ENCODE measurements around the gene NAGPA.
"Not testable (repeated sequence)": the region's sequence is repeated elsewhere in the genome, so short reads cannot be mapped to it uniquely, and the experiment has no call there.

The NAGPA gene

DNA sequence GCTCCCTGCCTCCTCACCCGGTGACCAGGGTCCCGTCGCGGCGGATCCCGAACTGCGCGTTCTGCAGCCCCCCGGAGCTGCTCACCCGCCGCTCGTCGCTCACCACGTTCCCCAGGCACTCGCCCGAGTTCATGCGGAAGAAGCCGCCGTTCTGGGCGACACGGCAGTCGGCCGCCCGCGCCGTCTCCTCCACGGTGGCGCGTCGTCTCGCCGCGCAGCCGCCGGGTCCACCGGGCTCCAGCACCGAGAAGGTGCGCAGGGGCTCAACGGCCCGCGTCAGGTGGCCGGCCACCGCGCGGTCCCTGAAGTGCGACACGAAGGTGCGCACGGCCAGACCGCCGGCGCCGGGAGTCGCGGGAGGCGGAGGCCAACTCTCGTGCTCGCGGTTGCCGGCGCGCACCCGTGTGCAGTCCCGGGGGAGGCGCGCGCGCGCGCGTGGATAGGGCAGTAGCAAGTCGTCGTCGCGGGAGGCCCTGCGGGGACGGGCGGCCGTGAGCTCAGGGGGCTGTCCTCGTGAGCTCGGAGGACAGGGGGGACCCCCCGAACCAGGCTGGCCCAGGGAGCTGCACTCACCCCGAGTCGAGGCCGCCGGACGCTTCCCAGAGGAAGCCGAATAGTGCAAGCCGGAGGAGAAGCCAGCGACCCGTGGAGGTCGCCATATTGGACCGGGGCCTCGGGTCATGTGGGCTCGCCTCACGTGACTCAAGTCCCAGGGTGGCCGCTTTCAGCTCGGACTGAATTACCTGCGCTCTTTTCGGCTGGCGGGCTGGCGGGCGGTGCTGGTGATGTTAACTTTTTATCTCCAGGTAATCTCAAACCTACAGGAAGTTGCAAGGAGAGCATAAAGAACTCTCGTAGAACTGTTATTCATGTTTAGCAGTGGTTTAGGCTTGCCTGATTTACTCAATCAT, at the start of gene NAGPA:
Gene NAGPA (minus strand): TSS at position 680 of the 911 bp plus-strand sequence. CDS start 21 bp downstream, at position 659.
- peak; percentile 56 for DNase-seq

DNA sequence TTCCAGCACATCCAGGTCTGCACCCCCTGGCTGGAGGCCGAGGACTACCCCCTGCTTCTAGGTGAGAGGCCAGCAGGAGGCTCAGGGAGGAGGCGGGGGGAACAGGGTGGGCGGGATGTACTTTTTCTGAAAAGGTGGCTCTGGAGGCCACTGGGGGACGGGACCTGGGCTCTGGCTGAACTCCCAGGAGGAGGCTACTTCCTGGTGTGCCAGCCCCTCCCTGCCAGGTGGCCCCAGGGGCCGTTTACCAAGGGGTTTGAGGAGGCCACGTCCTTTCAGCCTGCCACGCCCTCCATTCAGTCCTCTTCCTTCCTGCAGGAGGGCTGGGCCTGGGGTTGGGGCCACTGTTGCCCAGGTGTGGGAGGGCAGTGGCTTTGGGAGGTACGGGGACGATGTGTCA, 47.3 kb upstream of the NAGPA start:
- DNase-seq: not testable (repeated sequence)

GRCh38 chr16:5080461-5080860, 46.7 kb upstream of the NAGPA start:
- DNase-seq: not testable (repeated sequence)

GRCh38 chr16:5078626-5079025, 44.9 kb upstream of the NAGPA start:
- no peak for DNase-seq

- DNase-seq: no peak
These were observed 43.6 kb upstream of the NAGPA start for GRCh38 chr16:5077304-5077703.

DNA sequence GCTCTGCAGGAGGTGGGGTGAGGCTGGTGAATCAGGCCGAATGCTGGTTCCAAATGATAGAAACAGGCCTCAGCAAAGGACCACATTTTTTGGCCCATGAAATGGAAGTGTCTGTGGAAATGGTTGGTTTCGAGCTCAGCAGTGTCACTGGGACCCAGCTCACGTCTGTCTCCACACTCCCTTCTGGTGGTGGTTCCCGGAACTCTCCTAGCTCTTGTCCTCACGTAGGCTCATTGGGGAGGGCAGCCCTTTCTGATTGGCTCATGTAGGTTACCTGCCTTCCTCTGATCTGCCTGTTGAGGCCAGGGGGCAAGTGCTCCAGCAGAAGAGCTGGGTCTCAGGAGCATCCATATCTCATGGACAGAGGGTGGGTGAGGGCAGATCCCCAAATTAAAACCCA, 41.9 kb upstream of the NAGPA start:
- DNase-seq: no peak

GRCh38 chr16:5073771-5074170, 40.0 kb upstream of the NAGPA start:
- DNase-seq: not testable (repeated sequence)

DNA sequence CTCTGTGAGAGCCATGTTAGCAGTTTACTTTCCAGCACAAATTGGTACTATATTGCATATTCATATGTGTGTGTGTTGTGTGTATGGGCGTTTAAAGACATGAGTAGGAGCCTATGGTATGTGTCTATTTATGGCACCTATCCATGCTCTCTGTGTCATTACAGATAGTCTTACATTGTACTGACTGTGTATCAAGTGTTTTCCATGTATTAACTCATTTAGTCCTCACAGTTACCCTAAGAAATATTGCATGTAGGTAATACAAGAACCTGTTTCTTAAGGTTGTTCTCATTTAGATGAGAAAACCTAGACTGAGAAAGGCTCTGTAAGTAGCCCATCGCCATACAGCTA, 39.5 kb upstream of the NAGPA start:
- no peak for DNase-seq

GRCh38 chr16:5072334-5073278, 38.9 kb upstream of the NAGPA start:
- peak; percentile 2 for DNase-seq

- DNase-seq: peak; percentile 75
These were observed 38.1 kb upstream of the NAGPA start, which contains the start of gene ALG1 for GRCh38 chr16:5071681-5072333. Gene ALG1, plus strand, starts transcription at chr16:5071843. Its CDS starts 7 bp downstream, at chr16:5071850.

DNA sequence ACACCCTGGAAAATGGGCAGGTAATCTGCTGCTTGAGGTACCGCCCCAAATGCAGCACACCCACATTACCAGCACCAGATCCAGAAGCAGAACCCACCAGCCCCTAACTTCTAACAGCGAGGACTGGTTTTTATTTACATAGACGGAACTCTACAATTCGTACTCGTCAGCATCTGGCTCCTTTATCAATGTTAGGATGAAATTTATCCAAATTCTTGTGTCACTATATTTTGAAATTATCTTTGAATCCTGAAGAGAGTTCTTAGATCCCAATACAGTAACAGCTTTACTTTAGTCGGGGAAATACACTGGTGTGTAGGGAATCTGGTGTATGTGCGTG, 37.6 kb upstream of the NAGPA start:
- DNase-seq: no peak

DNA sequence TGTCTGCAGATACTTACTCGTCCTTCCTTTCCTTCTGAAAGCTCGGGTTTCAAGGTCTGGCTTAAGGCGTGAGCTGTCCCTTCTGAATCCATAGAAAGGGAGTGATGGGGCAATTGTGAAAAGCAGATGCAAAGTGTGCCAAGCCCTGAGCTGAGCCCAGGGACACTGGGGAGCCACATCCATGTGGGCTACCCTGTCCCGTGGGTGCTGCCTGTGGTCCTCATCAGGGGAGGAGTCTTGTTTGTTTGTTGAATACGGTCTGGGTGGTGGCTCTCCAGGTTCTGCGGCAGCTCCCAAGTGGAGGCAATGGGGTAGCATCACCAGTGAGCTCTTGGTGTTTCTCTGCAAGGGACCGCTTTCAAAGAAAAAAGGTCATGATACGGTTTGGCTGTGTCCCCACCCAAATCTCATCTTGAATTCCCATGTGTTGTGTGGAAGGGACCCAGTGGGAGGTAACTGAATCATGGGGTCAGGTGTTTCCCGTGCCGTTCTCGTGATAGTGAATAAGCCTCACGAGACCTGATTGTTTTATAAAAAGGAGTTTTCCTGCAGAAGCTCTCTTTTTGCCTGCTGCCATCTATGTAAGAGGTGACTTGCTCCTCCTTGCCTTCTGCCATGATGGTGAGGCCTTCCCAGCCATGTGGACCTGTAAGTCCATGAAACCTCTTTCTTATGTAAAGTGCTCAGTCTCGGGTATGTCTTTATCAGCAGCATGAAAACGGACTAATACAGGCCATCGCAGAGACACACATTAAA, 36.9 kb upstream of the NAGPA start:
- DNase-seq: no peak

DNA sequence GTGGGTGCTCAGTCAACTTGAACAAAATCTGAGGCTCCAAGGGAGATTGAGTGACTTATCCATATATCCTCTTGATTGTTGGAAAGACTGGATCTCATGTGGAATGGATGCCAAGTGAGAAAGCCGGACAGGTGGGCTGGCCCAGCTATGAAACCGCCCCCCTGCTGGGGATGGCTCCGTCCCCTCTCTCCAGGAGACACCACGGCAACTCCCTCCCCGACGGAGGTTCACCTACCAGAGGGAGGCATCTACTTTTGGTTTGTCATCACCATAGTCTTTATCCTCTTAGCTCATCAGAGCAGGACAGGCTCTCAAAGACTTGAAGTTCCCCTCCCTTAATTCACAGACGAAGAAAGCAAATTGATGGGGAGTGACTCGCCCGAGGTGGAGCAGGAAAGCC, 36.1 kb upstream of the NAGPA start:
- no peak for DNase-seq

GRCh38 chr16:5069048-5069447, 35.3 kb upstream of the NAGPA start:
- no peak for DNase-seq

DNA sequence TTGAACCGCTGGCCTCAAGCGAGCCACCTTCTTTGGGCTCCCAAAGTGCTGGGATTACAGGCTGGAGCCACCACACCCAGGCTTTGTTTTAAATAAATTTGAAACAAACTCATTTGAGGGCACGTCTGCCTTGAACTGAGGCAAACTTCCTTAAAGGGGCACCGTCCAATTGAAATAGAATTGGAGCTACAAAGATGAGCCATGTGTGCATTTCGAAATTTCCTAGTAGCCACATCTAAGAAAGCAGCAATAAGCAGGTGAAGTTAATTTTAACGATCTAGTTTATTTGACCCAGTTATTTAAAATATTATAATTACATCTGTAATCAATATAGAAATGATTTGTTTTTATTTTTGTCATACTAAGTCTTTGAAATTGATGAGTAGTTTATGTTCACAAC, 32.8 kb upstream of the NAGPA start:
- DNase-seq: no peak

- DNase-seq: no peak
These were observed 32.1 kb upstream of the NAGPA start, which contains the start of gene C16orf89 for GRCh38 chr16:5065813-5066212. Gene C16orf89, minus strand, starts transcription at chr16:5065956. Its CDS starts 48 bp downstream, at chr16:5065908.

GRCh38 chr16:5065326-5065725, 31.6 kb upstream of the NAGPA start:
- no peak for DNase-seq

GRCh38 chr16:5064915-5065314, 31.2 kb upstream of the NAGPA start:
- no peak for DNase-seq

DNA sequence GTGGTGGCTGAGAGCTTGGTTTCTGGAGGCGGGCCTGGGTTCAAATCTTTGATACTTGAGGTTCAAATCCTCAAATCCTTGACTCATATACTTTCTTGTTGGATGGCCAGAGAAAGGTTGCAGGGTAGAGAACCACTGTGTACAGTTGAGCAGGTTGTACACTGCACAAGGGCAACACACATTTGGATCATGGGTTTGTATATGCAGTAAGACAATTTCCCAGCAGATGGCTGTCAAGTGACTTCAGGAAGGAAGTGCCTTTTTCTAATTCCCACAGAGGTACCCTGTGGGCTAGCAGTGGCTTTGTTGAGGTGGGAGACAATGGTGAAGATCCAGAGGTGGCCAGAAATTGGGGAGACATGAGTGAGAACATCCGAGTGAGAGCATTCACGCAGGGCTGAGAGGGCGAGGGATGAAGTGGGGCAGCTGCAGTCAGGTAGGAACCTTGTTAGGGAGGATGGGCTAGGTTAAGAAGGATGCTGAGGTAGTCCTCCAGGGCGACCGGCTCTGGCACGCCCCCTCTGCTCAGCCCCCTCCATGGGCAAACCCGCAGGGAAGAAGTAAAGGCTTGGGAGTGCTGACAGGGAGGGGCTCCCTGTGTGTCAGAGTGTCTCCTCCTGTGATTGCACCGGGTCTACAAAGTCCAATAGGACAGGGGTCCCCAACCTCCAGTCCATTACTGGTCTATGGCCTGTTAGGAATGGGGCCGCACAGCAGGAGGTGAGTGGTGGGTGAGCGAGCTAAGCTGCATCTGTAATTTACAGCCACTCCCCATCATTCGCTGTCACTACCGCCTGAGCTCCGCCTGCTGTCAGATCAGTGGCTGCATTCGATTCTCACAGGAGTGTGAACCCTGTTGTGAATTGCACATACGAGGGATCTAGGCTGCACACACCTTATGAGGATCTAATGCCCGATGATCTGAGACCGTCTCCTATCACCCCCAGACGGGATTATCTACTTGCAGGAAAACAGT, 29.3 kb upstream of the NAGPA start:
- DNase-seq: no peak

DNA sequence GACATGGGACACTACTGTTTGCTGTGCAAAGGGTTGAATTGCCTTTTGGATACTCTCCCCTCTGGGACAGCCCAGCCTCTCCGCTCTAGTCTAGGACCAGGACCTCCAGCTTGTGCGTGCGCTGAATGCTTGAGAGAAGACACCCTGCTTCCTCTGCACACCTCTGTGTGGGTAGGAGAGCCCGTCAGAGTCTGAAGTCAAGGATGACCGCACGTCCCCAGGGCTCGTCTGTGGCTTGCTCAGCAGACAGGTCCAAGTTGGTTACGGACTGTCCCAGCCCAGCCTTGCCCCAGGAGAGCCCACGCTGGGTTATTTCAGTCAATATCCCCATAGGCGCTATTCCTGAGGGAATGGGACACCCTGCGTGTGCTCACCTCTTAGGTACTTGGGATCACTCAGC, 28.3 kb upstream of the NAGPA start:
- DNase-seq: no peak

- no peak for DNase-seq
These were observed 26.4 kb upstream of the NAGPA start for GRCh38 chr16:5060073-5060641.
